Gastrocnemius medialis (tissue), 4 donors: ENCODE measurements around the gene IQCH.

ENCODE experiments used
- POLR2A ChIP-seq, 2 donors: fragments of 450-650 bp; IDR thresholded peaks; one replicate each; pipeline ENCODE4 v1.6.1; 2017; ENCODE audit warnings: antibody characterized with exemption in 2 of 2, mild to moderate bottlenecking in 2 of 2, moderate library complexity in 2 of 2
- TF ChIP-seq, protein P1 (sequence below), 5 experiments: fragments of 450-650 bp in 3 of 5; fragments of 200-600 bp in 2 of 5; sonication (generic) in 2 of 5; IDR thresholded peaks in 4 of 5; conservative IDR thresholded peaks in 1 of 5; 1 replicate in 4 of 5; 2 replicates in 1 of 5; pipeline ENCODE4 v1.5.1; 2016 to 2019; ENCODE audit warnings: antibody characterized with exemption in 5 of 5, mild to moderate bottlenecking in 3 of 5, moderate library complexity in 3 of 5

DNA sequence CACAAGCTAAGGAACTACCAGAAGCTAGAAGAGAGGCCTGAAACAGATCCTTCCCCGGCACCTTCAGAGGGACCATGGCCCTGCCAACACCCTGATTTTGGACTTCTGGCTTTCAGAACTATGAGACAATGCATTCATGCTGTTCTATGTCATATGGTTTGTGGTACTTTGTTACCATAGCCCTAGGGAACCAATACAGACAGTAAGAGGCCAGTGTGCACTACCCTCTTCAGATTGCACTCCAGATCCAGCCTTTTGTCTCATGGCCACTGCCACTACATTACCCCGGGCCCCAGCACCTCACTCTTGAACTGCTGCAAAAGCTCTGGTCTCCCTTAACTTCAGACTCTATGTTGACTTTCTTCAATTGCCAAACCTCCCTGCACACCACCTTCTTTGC is 24.1 kb upstream of the IQCH start:
- TF ChIP-seq, protein P1, sequence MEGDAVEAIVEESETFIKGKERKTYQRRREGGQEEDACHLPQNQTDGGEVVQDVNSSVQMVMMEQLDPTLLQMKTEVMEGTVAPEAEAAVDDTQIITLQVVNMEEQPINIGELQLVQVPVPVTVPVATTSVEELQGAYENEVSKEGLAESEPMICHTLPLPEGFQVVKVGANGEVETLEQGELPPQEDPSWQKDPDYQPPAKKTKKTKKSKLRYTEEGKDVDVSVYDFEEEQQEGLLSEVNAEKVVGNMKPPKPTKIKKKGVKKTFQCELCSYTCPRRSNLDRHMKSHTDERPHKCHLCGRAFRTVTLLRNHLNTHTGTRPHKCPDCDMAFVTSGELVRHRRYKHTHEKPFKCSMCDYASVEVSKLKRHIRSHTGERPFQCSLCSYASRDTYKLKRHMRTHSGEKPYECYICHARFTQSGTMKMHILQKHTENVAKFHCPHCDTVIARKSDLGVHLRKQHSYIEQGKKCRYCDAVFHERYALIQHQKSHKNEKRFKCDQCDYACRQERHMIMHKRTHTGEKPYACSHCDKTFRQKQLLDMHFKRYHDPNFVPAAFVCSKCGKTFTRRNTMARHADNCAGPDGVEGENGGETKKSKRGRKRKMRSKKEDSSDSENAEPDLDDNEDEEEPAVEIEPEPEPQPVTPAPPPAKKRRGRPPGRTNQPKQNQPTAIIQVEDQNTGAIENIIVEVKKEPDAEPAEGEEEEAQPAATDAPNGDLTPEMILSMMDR (IDR thresholded peaks at IDR 0.05 in 4 of 5, conservative IDR thresholded peaks at IDR 0.05 in 1 of 5): no peak
- TF ChIP-seq POLR2A (IDR thresholded peaks at IDR 0.05): no peak
